Keratinocyte (primary cell): ENCODE data around the gene GLTP.

Experiments used
- CTCF ChIP-seq, 3 experiments: IDR thresholded peaks in 1 of 3; conservative IDR thresholded peaks in 1 of 3; optimal IDR thresholded peaks in 1 of 3; 2 replicates in 2 of 3; 3 replicates in 1 of 3; pipeline versions ENCODE3 to v1.5.1; 2011; ENCODE audit warnings: low read length in 3 of 3, mild to moderate bottlenecking in 3 of 3, moderate library complexity in 2 of 3, control low read depth in 1 of 3, inconsistent platforms in 1 of 3; ENCODE audit not compliant: insufficient read depth in 2 of 3; ENCODE audit errors: extremely low read depth in 1 of 3
- EZH2 ChIP-seq: IDR thresholded peaks from one replicate; pipeline ENCODE4 v1.6.1; 2012; ENCODE audit warnings: inconsistent platforms, mild to moderate bottlenecking, low read length, moderate library complexity

- no peak for TF ChIP-seq CTCF (optimal IDR thresholded peaks at IDR 0.05 in 1 of 3, IDR thresholded peaks at IDR 0.05 in 1 of 3, conservative IDR thresholded peaks at IDR 0.05 in 1 of 3; ENCODE audit: extremely low read depth in 1 of 3, insufficient read depth in 2 of 3, low read length in 3 of 3)
- no peak for TF ChIP-seq EZH2
These were observed 13.1 kb upstream of the GLTP start for GRCh38 chr12:109893261-109893995.
